ENCODE measurements around the gene RBBP4.

The RBBP4 gene

GRCh38 chr1:32727876-32728275 lies 76.9 kb downstream of the RBBP4 start:
- no peak for DNase-seq

- DNase-seq, result no peak
Observed at GRCh38 chr1:32728413-32729077, 77.5 kb downstream of the RBBP4 start.

GRCh38 chr1:32729254-32730046 lies 78.4 kb downstream of the RBBP4 start:
- no peak for DNase-seq

- no peak for DNase-seq
Observed at GRCh38 chr1:32733582-32734321, 82.7 kb downstream of the RBBP4 start.
